ENCODE measurements around the gene C2CD4B.

C2CD4B gene

GRCh38 chr15:62149729-62150128 lies 15.4 kb downstream of the C2CD4B start:
- no peak for DNase-seq (ENCODE audit: low read depth)

- no peak for DNase-seq (ENCODE audit: low read depth)
Measured at GRCh38 chr15:62147551-62147950, 17.5 kb downstream of the C2CD4B start.

GRCh38 chr15:62147149-62147548 lies 17.9 kb downstream of the C2CD4B start:
- DNase-seq (ENCODE audit: low read depth) = no peak

GRCh38 chr15:62145015-62145735 lies 19.9 kb downstream of the C2CD4B start:
- no peak for DNase-seq (ENCODE audit: low read depth)

- no peak for DNase-seq (ENCODE audit: low read depth)
Measured at GRCh38 chr15:62142736-62143135, 22.3 kb downstream of the C2CD4B start.

- peak; percentile 36 for DNase-seq (ENCODE audit: low read depth)
Measured at GRCh38 chr15:62141643-62142588, 23.2 kb downstream of the C2CD4B start.

- no peak for DNase-seq (ENCODE audit: low read depth)
Measured at GRCh38 chr15:62141200-62141599, 23.9 kb downstream of the C2CD4B start.

- peak; percentile 37 for DNase-seq (ENCODE audit: low read depth)
Measured at GRCh38 chr15:62138124-62138523, 27.0 kb downstream of the C2CD4B start.

- DNase-seq (ENCODE audit: low read depth) = no peak
Measured at GRCh38 chr15:62136911-62137865, 27.9 kb downstream of the C2CD4B start.

GRCh38 chr15:62135532-62136134 lies 29.5 kb downstream of the C2CD4B start:
- DNase-seq (ENCODE audit: low read depth) = no peak

- DNase-seq (ENCODE audit: low read depth) = no peak
Measured at GRCh38 chr15:62133141-62133540, 31.9 kb downstream of the C2CD4B start.

GRCh38 chr15:62128916-62129315 lies 36.2 kb downstream of the C2CD4B start:
- no peak for DNase-seq (ENCODE audit: low read depth)

- no peak for DNase-seq (ENCODE audit: low read depth)
Measured at GRCh38 chr15:62126364-62126763, 38.7 kb downstream of the C2CD4B start.

- peak; percentile 60 for DNase-seq (ENCODE audit: low read depth)
Measured at GRCh38 chr15:62125773-62126172, 39.3 kb downstream of the C2CD4B start.

- DNase-seq (ENCODE audit: low read depth) = no peak
Measured at GRCh38 chr15:62124973-62125303, 40.1 kb downstream of the C2CD4B start.

- DNase-seq (ENCODE audit: low read depth) = no peak
Measured at GRCh38 chr15:62124176-62124972, 40.7 kb downstream of the C2CD4B start.

- DNase-seq (ENCODE audit: low read depth) = no peak
Measured at GRCh38 chr15:62122249-62122648, 42.8 kb downstream of the C2CD4B start.

- DNase-seq (ENCODE audit: low read depth) = no peak
Measured at GRCh38 chr15:62121273-62122015, 43.6 kb downstream of the C2CD4B start.

- no peak for DNase-seq (ENCODE audit: low read depth)
Measured at GRCh38 chr15:62120776-62121175, 44.3 kb downstream of the C2CD4B start.

- no peak for DNase-seq (ENCODE audit: low read depth)
Measured at GRCh38 chr15:62119874-62120273, 45.2 kb downstream of the C2CD4B start.
